LoVo (cell line): Measurements from ENCODE around the gene PLAAT4.
A peak's percentile ranks its signal among the peaks of the same experiment; 100 is the strongest.

ENCODE experiments used
- DNase-seq: peaks from one replicate; pipeline ENCODE4 v3.0.0-alpha.2; 2016; ENCODE audit warnings: low spot score

The PLAAT4 gene, protein sequence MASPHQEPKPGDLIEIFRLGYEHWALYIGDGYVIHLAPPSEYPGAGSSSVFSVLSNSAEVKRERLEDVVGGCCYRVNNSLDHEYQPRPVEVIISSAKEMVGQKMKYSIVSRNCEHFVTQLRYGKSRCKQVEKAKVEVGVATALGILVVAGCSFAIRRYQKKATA

DNA sequence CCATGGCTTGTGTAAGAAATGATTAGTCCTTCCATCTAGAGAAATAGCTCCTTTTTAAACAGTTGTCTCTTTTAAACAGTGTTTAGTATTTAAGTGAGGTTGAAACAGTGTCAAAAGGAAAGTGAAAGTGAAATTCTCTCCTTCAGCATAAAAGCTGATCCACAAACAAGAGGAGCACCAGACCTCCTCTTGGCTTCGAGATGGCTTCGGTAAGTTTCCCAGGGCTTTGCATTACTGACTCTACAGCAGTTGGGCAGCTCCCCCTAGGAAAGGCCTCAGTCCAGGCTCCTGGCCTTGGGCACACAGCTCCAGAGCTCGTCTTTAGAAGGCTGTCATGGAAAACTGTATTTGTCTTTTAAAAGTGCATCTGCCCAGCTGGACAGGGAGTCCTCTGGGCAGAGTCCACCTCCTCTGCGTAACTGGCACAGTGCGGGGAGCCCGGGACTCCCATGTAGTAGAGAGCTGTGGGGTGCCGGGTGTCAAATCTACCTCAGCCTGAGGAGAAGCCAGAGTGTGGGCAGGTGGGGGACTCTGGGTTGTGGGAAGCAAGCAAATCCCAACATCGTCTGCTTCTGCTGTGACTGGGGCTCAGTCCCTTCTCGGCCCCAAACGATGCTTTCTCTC, at the start of gene PLAAT4:
PLAAT4 (plus strand) TSS at position 140 of the 624 bp plus-strand sequence; CDS start at position 201, 61 bp downstream.
- peak; percentile 41 for DNase-seq

DNA sequence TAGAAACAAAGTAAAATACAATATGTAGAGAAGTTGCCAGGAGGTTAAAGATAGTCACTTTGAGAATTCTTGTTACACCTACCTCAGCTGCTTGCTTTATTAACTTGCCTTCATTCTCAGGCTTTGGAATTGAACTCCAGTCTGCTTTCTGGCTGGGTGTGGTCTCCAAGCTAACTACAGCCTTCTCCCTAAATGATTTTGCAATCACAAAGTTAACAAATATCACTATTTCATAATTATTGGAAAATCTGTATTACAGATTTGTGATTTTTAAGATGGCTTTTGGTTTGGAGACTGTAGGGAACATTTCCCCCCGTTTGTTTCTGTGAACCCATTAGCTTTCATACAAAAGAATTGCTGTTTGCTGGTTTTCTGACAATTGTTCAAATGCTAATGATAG, 47.8 kb upstream of the PLAAT4 start:
- no peak for DNase-seq

DNA sequence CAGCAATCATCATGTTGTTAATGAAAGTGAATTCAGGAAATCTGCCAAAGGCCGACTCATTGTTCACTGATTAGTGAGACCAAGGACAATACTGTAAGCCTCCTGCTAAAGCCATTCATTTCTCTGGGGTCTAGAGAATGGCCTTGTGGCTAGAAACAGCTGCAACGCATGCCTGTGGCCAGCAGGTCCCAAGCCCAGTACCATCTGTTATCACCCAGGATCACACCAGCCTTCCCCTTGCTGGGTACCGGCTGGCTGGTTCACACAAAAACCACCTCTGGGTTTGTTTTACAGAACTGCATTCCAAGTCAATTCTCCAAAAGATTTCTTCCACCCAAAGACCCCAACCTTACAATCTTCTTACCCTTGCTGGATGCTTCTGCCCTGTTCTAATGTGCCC, 46.7 kb upstream of the PLAAT4 start:
- no peak for DNase-seq

DNA sequence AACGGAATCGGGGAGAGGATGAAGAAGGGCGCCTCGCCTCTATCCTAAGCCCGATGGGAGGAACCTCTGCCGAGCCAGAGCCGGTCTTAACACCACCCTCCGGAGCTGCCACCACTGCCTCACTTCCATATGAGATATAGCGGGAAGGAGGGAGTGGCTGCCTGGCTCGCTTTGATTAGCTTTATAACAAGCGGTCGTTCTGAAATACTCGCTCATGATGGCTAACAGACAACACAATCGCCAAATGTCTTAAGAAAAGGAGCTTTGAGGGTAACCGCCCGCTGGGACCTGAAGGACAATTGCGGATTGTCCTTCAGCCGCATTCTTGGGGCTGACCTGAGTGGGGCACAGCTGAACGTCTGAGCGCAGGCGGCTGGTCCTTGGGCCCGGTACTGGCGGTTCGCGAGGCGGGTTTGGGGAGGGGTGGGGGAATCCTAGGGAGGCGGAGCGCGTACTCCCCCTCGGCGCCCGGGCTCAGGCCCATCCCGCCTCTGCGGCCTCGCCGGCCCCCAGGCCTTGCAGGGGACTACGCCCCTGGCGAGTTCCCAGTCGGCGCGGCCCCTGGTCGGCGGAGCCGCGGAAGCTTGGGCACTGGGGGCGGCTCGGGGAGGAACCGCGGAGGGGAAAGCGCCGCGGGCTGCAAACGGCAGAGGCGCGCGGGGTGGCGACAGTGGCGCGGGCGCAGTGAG, 45.9 kb upstream of the PLAAT4 start, which contains the start of gene PLAAT5:
PLAAT5 (minus strand) TSS at position 617 of the 689 bp plus-strand sequence; CDS start at position 484, 133 bp downstream.
- no peak for DNase-seq

DNA sequence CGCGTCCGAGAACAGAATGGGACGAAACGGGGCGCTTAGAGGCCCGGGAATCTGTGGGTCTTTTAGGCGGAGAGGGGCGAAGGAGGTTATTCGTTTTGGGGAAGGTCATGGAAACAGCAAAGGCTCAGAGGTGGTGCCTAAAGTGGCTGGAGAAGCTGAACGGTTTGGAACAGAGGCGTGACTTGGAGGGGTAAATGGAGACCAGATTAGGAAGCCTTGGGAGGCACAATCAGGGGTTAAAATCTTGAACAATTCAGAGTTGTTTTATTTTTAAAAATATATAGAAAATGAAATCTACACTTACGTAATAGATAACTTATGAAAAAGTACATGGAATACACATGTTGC, 45.4 kb upstream of the PLAAT4 start:
- no peak for DNase-seq

DNA sequence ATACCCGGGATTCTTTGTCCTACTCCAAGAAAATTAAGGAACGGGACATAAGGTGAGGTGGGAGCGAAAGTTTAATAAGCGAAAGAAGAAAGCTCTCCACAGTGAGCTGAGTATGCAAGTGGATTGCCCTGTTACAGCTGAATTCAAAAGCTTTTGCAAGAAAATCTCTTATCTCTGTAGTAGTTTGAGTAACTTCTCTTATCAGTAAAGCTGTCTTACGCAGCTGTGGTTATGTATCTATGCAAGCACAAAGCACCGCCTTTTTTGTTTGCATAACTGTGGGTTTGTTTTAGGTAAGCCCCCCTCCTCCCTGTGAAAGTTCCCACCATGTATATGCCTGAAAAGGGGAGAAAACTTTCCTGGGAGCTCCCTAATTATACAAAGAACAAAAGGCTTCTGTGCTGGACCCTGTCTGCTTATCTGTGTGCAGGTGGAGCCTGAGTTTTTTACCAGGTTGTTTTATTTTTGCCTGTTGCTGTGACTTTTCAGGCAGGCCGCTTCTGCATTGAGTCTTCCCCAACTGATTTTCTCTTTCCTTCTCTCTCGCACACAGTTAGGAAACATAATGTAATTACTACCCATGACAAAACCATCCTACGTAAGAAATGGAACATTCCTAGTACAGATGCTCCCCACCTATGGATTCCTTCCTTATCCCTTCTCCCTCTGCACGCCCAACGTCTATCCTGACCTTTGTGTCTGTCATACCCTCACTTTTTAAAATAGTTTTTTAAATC, 44.8 kb upstream of the PLAAT4 start:
- DNase-seq, result peak; percentile 17

DNA sequence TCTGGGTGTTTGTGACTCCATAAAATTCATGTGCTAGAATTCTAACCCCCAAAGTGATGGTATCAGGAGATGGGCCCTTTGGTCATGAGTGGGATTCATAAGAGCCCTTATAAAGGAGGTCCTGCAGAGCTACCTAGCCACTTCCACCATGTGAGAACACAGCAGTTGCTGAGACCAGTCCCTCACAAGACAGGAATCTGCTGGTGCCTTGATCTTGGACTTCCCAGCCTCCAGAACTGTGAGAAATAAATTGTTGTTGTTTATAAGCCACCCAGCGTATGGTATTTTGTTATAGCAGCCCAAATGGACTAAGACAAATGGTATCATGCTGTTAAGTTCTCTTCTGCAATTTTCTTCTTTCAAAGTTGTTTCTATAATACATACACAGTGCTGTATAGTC, 44.2 kb upstream of the PLAAT4 start:
- DNase-seq, result no peak

DNA sequence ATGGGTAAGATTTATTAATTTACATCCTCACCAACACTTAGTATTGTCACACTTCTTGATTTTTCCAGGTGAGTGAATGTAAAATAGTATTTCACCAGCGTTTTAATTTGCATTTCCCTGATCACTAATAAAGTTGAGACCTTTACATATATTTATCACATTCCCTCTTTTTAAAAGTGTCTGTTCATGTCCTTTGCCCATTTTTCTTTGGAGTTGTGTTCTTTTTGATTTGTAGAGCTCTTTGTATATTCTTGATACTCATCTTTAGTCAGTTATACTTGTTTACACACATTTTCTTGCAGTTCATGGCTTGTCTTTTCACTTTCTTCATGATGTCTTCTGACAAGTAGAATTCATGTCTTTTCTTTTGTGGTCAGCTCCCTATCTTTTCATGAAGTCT, 43.5 kb upstream of the PLAAT4 start:
- DNase-seq, result no peak

DNA sequence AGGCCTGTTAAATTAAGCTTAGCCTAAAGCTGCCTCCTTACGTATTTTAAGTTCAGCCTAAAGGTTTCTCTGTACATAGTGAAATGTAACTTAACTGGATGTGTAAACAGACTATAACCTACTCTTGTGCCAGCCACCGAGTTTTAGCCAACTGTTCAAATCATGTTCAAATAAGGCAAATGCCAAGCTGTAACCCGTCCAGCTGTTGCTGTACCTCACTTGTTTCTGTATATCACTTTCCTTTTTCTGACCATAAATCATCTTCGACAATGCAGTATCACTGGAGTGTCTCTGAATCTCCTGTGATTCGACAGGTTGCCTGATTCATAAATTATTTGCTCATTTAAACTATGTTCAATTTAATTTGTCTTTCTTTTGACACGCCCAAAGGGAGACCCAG, 41.6 kb upstream of the PLAAT4 start:
- DNase-seq, result no peak

DNA sequence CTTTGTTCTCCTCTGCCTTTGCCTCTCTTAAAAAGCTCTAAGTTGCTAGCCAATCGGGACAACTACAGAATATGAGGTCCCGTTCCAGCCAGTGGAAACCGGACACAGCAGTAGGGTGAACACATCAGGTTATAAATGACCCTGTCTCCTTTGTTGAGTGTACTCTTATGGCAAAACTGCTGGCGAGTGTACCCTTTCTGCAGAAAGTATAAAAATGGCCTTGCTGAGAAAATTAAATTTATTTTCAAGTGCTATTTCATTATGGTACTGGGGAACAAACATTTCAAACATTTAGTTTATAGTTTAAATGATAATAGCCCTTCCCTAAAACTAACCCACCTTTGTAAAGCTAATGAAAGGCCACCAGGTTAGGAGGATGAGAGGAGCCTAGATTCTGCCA, 36.7 kb upstream of the PLAAT4 start:
- no peak for DNase-seq

DNA sequence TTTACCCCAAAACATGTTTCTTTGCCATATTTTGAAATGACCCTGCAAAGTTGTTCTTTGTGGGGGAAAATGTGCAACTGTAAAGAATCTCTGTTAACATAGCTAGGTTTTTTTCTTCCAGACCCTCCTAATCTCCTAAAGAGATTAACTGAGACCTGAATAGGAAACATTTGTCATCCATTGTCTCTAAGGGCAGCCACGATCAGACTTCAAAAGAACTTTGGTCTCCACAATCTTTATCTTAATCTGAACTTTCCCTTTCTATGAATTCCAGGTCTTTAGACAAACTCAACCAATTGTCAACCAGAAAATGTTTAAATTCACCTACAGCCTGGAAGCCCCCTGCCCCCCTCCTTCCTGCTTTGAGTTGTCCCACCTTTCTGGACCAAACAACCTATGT, 35.4 kb upstream of the PLAAT4 start:
- no peak for DNase-seq

DNA sequence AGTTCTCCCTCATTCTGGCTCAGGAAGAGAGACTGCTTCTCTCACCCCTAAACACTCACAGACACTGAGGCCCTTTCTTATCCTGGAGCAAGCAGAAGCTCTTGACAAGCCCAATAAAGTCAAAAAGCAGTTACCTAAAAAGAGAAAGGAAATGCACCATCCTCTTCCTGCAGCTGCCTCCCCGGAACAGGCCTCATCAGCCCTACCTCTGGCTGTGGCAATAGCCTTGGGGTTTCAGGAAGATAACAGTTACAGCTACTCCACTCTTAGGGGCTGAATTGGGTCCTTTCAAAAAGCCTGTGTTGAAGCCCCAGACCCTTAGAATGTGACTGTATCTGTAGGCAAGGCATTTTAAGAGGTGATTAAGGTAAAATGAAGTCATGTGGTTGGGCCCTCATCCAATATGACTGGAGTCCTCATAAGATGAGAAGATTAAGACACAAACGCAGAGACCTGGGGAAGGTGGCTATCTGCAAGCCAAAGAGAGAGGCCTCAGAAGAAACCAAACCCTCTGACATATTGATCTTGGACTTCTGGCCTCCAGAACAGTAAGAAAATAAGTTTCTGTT, 34.3 kb upstream of the PLAAT4 start:
- no peak for DNase-seq

DNA sequence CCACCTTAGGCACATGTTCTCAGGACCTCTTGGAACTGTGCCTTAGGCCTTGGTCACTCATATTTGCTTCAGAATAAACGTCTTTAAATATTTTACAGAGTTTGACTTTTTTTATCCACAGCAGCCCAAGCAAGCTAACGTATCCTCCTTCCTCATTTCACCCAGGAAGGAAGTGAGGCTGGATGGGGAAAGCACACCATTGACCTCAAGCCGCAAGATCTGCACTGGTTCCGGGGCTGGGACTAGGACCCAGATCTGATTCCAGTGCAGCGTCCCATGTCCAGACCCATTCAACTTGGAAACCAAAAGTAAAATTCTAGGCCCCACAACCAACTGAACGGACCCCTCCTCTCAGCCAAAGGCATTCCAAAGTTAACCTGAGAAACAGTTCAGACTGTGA, 33.1 kb upstream of the PLAAT4 start:
- DNase-seq, result no peak

DNA sequence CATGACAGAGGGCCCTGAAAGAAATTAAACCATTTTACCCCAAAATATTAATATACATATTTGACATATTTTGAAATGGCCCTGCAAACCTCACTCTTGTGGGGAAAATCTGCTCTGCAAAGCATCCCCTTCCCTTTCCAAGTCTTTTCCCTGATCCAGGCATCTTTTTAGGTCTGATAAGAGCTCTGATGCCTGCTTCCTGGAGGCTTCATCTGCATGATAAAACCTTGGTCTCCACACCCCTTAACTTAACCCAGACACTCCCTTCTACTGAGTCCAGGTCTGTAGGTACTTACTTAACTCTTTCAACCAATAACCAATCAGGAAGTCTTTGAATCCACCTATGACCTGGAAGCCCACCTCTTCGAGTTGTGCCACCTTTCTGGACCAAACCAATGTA, 32.6 kb upstream of the PLAAT4 start:
- no peak for DNase-seq

DNA sequence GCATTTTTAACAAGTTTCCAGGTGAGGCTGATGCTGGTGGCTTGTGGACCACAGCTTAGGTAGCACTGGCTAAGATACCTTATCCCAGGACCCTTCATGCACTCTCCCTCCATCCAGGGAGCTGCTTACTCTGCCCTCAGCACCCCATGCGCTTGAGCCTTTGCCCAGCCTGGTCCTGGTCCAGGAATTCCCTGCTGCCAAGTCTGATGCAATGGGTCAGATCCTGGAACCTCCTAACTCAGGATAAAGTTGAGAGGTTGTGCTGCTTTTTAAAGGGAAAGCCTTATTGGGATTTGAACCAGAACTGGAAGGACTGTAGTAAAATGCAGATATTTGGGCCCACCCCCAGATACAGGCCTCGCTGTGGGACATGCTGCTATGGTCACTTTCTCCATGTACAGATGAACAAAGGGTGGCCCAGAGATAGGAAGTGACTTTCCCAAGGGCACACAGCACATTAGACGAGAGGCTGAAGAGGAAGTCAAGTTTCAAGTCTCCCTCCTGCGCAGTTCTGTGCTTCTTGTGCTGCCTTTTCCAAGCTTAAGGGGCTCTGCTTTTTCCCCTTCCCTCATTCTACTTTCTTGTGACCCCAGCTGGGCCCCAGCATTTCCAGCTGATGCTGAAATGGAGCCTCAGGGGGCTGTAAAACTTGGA, 31.5 kb upstream of the PLAAT4 start:
- no peak for DNase-seq

DNA sequence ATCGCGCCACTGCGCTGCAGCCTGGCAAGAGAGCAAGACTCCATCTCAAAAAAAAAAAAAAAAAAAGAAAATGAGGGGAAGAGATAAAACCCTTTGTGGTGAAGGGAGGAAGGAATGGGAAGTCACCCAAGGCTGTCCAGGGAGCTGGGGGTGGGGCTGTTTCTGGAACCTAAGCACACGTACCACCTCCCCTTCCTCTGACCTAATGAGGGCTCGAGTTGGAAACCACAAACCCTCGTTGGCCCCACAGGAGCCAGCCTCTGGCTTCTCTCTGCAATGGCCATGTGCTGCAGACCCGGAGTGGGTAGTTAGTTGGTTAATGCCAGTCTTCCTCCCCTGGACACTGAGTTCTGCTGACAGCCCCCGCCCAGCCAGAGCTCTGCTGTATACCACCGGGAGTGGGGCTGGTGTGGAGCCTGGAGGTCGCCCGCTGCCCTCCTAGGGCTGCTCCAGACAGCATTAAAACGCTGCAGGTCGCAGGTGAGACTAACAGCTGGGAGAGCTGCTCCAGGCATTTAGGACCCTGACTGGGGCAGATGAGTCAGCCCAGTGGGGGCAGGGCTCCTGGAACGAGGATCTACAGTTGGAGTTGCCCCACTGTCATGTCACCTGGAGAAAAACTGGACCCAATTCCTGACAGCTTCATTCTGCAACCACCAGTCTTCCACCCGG, 30.6 kb upstream of the PLAAT4 start, which contains the start of gene LGALS12:
LGALS12 (plus strand) TSS at position 228 of the 672 bp plus-strand sequence; CDS start at position 603, 375 bp downstream.
- DNase-seq, result no peak

DNA sequence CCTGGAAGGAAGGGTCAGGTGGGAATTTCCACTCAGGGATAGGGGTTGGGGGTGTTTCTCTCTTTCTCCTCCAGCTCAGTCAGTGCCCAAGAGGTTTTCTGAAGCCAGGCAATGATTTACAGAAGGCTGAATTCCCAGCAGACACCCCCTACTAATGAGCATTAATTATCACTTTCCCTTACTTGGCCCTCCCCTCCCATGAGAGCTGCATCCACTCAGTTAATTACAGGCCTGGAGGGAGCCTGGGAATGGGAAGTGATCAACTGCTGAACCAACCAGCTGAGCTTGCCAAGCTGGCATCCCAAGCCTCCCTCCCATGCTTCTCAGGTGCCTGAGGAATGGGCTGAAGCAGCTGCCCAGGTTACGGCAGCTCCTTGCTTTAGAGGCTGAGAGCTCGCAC, 29.7 kb upstream of the PLAAT4 start:
- DNase-seq, result no peak

DNA sequence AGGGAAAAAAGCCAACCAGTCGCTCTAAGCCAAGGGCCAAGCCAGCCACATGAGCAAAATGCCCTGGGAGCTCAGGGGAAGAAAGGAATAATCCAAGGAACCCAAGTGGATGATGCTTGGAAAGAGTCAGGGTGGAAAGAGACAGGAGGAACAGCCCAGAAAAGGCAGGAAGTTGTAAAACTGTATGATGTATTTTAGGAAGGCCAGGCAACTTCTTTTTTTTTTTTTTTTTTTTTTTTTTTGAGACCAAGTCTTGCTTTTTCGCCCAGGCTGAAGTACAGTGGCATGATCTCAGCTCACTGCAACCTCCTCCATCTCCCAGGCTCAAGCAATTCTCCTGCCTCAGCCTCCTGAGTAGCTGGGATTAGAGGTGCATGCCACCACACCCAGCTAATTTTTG, 29.1 kb upstream of the PLAAT4 start:
- no peak for DNase-seq

DNA sequence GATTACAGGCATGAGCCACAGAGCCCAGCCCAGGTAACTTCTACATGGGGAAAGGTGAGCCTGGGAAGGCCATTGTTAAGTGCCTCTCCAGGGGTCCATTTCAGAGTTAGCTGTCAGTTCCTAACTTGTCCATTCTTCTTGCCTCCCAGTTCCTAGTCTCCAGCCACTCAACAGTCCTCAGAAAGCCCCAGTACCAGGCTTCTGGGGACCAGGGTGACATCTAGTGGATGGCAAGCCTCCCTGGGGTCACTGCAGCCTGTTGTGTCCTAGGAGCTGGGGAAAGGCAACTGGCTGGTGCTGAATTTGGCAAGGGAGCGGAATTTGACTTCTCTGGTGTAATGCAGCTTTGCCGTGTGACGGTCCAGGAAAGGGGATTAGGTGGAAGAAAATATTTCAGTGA, 28.6 kb upstream of the PLAAT4 start:
- peak; percentile 41 for DNase-seq

DNA sequence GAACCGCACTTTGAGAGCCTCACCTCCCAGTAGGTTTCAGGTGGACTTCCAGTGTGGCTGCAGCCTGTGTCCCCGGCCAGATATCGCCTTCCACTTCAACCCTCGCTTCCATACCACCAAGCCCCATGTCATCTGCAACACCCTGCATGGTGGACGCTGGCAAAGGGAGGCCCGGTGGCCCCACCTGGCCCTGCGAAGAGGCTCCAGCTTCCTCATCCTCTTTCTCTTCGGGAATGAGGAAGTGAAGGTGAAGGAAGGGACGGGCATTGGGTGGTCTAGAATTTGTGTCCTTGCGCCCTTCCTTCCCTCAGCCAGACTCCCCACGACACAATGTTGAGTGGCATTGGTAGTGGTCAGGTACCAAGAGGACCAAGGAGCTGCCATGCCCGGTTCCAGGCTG, 27.9 kb upstream of the PLAAT4 start:
- no peak for DNase-seq

DNA sequence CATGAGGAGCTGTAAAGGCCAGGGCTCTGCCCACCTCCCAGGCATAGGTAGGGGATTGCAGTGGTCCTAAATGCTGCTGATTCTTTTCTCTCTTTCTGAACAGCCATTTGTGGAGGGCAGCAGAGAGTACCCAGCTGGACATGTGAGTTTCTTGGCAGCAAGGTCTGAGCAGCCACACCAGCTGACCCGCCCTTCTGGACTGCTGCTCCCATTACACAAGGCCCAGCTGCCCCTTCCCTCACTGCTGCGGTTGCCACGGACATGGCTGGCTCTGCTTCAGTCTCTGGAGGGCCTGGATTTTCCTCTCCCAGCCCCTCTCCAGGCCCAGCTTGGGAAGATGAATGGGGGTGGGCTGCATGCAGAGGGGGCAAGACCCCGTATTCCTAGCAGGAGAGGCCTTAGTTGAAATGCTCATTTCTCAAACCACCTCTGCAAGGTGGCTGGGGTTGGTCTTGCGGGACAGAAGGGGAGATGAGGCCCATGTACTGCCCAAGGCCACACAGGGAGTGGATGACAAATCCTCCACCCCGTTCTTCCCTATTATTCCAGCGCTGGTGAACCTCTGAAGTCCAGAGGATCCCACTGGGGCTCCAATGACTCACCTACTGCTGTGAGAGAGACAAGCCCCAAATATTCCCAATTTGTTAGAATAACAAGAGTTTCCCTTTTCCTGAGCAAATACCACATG, 26.1 kb upstream of the PLAAT4 start:
- DNase-seq, result no peak
